GM19240 (cell line): ENCODE data around the gene PMEPA1.

ENCODE experiments used
- DNase-seq: peaks from one replicate; pipeline ENCODE4 v3.0.0; 2011; ENCODE audit warnings: low spot score; ENCODE audit not compliant: insufficient read length

The PMEPA1 gene

GRCh38 chr20:57661746-57662455 lies 47.9 kb downstream of the PMEPA1 start:
- DNase-seq: no peak

DNA sequence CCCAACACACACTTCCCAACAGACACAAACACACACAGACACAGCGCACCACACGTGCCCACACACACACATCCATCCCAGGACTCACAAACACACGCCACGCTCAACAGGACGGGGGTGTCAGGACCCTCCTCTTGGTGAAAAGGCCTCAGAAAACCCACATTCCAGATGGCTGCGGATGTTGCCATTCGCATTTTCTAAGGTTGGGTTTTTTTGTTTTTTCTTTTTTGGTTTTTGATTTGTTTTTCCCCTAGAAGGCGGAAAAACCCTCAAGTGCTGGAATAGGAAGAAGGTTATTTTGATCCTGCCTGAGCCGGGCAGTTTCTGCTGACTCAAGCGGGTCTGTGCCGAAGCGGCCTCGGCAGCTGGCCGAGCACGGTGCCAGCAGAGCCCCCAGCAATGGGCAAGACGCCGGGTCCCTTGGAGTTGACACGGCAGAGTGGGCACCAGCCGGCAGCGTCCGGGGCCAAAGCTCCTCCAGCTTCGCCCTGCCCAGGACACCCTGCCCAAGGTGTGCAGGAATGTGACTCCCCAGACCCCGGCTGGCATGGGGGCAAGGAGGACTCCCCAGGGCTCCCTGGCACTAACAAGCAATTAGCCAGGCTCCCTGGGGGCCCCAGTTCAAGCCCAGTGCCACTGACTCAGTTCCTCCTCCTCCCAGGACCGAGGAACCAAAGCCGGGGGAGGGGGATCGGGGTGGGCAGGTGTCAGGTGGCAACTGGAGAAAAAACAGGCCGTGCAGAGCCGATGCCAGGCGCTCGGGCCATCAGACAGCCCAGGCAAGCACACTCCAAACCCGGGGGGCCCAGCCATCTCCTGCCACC lies 48.7 kb downstream of the PMEPA1 start:
- DNase-seq: no peak

GRCh38 chr20:57660181-57660921 lies 49.5 kb downstream of the PMEPA1 start:
- no peak for DNase-seq

GRCh38 chr20:57659517-57660180 lies 50.2 kb downstream of the PMEPA1 start:
- DNase-seq: peak; percentile 0

DNA sequence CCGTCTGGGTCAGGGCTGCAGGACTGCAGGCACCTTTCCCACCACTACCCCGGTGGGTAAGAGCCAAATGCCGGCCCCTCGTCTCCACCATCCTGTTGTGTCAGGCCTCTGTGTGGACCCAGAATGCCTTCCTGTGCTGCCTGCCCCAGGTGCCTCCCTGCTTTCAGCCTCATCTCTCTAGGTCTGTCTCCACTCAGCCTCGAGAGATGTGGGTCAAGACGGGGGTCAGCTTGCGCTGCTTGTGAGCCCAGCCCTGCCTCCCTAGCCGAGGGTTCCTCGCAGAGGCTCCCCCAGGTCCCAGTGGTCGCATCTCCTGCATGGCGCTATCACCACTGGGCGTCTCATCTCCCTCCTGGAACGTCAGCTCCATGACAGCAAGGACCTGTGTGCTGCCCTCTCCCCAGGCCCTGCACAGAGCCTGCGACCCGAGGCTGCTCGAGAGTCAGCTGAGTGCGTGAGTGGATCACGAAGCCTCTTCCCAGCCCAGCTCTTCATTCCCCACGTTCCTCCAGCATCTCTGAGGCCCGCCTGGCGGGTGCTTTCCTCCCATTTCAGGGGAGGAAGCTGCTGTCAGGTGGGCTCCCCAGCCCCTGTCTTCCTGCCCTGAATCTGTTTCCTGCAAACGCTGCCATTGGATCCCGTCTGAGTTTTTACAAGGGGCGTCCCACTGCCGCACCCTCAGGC lies 50.8 kb downstream of the PMEPA1 start:
- DNase-seq: peak; percentile 1

DNA sequence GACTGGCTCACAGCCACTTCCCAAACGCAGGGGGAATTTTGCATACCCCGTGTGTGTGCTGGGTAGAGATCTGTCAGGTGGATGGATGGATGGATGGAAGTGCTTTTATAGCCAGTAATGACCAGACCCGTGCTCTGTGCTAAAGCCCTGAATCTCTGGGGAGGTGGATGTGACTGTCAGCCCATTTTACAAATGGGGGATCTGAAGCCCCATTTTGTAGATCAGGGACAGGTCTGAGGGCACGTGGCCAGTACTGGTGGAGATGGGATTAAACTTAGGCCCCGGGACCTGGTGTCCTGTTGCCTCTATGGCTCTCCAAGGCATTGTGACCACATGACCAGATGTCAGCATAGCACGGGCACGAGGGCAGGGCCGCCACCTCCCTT lies 51.4 kb downstream of the PMEPA1 start:
- DNase-seq: peak; percentile 1

DNA sequence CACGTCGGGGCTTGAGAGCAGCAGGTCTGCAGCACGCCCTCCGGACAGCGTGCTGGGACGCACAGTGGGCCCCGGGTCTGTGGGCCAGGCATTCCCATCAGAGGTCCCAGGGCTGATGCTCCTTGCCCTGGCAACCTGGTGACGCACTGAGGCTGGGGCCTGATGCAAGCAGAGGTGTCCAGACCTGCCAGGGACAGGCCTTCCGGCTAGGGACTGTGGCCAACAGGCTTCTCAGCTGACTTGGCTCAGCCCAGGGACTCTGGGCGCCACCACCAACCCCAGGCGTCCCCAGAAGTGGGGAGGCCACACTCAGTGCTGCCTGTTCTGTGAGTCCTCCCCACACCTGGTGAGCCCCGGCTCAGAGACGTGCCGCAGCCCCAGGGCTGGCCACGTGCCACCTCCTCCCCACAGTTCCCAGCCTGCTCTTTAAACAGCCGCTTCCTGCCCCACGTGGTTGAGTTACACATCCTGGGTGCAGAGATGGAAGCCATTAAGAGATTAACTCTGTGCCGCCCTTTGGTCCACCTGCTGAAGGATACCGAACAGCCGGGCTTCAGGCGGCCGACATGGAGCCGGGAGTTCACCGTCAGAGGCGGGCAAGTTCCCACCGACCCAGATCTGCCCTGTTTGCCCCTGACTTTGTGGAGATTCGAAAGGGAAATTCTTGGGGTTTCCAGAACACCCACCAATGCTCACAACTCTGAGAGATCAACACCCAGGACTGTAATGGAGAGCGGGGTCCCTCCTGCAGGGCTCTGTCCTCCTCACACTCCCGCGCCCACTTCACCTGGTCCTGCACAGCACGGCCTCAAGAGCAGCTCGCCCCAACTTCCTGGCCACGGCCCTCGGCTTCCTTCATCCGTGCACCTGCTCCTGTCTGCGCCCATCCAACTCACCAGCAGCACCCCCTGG lies 52.0 kb downstream of the PMEPA1 start:
- peak; percentile 1 for DNase-seq

DNA sequence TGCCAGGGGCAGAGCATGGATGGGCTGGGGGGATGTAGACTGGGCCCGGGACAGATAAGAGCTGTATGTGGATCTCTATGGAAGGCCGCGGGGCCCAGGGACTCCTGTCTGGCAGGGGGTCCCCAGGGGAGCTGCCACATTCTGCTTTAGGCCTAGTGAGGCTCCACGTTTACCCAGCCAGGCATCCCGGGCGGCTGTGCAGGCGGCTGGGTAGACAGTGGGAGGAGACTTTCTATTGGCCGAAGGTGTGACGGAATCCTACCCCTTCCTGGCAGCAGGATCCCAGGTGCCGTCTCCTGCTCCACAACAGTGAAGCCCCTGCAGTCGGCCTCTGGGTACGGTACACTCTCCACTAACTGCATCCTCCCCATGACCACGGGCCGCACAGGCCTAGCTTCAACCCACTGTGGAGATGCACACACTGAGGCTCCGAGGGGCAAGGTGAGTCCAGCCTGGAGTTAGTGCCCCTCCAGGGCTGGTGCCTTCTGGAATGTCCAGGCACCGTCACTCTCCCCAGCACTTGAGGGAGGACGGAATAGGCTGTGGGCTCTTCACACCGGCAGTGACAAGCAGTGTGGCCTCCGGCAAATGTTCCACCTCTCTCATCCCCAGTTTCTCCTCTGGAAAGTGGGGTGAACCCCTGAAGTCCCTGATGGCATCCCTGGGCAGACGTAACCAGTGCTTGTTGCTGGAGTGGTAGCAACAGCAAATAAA lies 52.8 kb downstream of the PMEPA1 start:
- DNase-seq: peak; percentile 1

GRCh38 chr20:57656252-57656820 lies 53.5 kb downstream of the PMEPA1 start:
- DNase-seq: no peak

GRCh38 chr20:57655809-57656155 lies 54.0 kb downstream of the PMEPA1 start:
- no peak for DNase-seq

DNA sequence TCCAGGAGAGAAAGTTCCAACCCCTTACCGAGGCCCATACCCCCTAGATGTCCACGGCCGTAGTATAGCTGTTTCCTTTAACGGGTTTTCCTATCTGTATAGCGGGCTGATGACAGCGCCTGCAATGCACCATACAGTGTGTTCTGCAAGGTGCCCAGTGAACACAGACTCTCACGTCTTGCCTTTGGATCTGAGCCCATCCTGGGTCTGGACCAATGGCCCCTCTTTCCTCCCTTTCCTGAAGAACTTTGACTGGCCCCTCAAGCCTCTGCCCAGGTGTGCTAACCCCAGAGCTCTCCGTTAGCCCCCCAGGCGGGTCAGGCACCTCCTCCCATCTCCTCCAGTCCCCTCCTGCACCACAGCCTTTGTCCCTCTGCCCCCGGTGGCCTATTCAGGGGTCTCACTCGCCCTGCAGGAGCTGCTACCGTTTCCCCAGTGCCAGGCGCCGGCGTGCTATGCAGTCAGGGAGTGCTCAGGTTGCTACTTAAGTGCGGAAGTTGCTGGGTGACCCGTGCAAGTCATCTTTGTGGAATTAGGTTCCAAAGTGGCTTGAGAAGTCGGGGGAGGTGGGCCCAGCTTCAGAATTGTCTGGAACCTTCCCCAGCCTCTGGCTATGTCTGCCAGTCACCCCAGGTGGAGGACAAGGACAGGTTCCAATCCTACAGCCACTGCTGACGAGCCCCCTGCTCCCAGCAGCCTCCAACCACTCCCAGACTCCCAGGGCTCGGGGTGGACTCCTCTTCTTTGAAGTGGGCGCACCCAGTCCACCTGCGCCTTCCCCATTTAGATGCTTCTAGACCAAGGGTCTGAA lies 54.6 kb downstream of the PMEPA1 start:
- no peak for DNase-seq

DNA sequence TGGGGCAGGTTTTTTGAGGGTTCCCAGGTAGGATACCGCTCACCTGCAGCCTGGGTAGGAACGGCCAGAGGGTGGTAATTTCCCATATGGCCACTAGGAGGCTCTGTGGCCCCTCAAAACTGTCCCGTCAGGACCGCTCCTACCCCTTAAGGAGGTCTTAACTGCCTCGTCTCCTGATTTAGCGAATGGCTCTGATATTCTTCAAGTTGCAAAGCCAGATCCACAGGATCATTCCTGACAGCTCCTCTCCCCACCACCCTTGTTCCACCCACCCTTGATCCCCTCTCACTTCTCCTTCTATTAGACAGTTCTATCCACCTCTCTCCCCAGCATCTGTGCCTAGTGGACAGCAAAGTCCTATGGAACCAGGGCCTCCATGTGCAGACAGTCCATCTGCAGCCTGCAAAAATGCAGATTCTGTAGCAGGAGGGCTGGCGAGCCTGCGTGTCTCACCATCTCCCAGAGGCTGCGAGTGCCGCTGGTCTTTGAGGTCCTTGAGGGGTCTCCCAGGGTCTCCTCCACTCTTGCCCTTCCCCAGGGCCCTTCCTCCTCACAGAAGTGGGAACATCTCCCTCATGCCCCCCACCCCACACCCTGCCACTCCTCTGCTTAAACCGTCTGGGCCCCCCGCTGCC lies 55.3 kb downstream of the PMEPA1 start:
- peak; percentile 96 for DNase-seq

GRCh38 chr20:57653910-57654309 lies 55.9 kb downstream of the PMEPA1 start:
- no peak for DNase-seq

DNA sequence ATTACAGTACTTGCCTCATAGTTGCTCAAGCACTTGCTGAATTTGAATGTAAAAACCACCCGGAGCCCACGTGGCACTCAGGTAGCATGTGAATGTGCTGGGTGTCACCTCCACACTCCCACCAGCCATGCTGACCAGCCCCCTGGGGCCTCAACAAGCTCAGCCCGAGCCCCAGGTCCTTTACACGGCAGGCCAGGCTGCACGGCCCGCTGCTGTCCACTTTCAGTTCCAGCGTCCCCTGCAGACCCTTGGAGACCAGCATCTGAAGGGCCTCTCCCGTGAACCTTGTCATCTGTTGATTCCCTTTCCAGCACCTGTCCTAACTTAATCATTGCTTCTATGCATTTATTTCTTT lies 56.3 kb downstream of the PMEPA1 start:
- no peak for DNase-seq

GRCh38 chr20:57652606-57653545 lies 56.9 kb downstream of the PMEPA1 start:
- DNase-seq: no peak

DNA sequence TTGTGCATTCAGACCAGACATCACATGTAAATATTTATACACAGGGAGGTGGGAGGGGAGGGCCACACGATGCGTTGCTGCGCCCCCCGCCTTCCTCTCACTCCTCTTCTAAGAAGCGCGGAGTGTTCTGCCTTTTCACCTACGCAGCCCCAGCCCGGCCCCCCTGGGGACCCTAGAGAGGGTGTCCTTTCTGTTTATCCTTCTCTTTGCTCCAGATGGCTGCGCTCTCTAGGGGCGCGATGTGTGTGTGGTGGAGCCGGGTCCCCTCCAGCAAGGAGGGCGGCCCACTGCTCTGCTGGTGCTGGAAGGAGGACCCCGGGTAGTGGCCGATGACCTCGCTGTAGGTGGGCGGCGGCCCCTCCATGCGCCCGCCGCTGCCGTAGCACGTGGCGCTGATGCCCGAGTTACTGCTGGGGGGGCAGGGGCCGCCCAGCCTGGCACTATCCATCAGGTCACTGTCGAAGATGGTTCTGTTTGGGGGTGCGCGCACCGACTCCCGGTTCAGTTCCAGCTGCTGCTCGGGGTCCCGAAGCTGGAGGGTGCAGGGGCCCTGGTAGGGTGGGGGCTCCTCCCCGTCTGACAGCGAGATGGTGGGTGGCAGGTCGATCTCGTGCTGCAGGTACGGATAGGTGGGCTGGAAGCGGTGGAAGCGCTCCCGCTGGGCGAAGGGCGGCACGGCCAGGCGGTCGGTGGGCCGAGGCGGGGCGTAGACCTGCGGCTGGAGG lies 57.8 kb downstream of the PMEPA1 start:
- DNase-seq: no peak
